PC-3 (cell line): ENCODE measurements around the gene GREM1. TPM values are rescaled to one million over a fixed set of nuclear protein-coding genes. Genes with fewer than 3 reads are reported as not detected.

ENCODE experiments used
- ATAC-seq: fragments of 200-7000 bp; cut with Tn5 transposase; 2 replicates; pipeline ENCODE4 v1.9.1; 2020; ENCODE audit warnings: mild to moderate bottlenecking, moderate library complexity
- BruUV-seq: library from RNA; stranded (reverse); fragments of 400-500 nt; replicated peaks from 2 replicates; lab custom pipeline; 2021; lab: Mats Ljungman, UMichigan
- CTCF ChIA-PET: fragments of 300-600 bp; sonication (Branson Sonifier 250); formaldehyde crosslinking; loops from one replicate; lab custom pipeline; 2022; ENCODE audit warnings: antibody characterized with exemption; lab: Charles Lee
- POLR2A ChIA-PET: fragments of 300-600 bp; sonication (Branson Sonifier 250); formaldehyde crosslinking; loops from one replicate; lab custom pipeline; 2022; ENCODE audit warnings: antibody characterized with exemption; ENCODE audit not compliant: unreplicated experiment; lab: Charles Lee
- DNase-seq: peaks from one replicate; pipeline ENCODE4 v3.0.0-alpha.2; 2015
- H2AFZ ChIP-seq: fragments of 300-600 bp; sonication (generic); 2 replicates; pipeline ENCODE4 v1.6.0; 2016; ENCODE audit warnings: antibody characterized with exemption, low read length
- H3F3A ChIP-seq: fragments of 300-600 bp; sonication (generic); one replicate; pipeline ENCODE4 v1.6.0; 2017; ENCODE audit warnings: antibody characterized with exemption, low read length, control low read depth, mild to moderate bottlenecking; ENCODE audit not compliant: unreplicated experiment
- H3K27ac ChIP-seq: fragments of 300-600 bp; sonication (generic); 2 replicates; pipeline ENCODE4 v1.5.1; 2016; ENCODE audit warnings: mild to moderate bottlenecking, low read length
- H3K27me3 ChIP-seq: fragments of 300-600 bp; sonication (generic); 2 replicates; pipeline ENCODE4 v1.6.1; 2016; ENCODE audit warnings: low read length, mixed read lengths
- H3K36me3 ChIP-seq: fragments of 300-600 bp; sonication (generic); 2 replicates; pipeline ENCODE4 v1.6.1; 2016; ENCODE audit warnings: low read depth, mixed run types, low read length, mixed read lengths
- H3K4me1 ChIP-seq: fragments of 300-600 bp; sonication (generic); 2 replicates; pipeline ENCODE4 v1.5.1; 2016; ENCODE audit warnings: low read length; ENCODE audit not compliant: insufficient read depth
- H3K4me2 ChIP-seq: fragments of 300-600 bp; sonication (generic); 2 replicates; pipeline ENCODE4 v1.6.0; 2016; ENCODE audit warnings: low read length
- H3K4me3 ChIP-seq: fragments of 300-600 bp; sonication (generic); 2 replicates; pipeline ENCODE4 v1.5.1; 2016; ENCODE audit warnings: mild to moderate bottlenecking, low read length, mixed read lengths
- H3K79me2 ChIP-seq: fragments of 300-600 bp; sonication (generic); 2 replicates; pipeline ENCODE4 v1.6.1; 2017; ENCODE audit warnings: low read length, mixed read lengths
- H3K9ac ChIP-seq: fragments of 300-600 bp; sonication (generic); 2 replicates; pipeline ENCODE4 v1.6.0; 2016; ENCODE audit warnings: mild to moderate bottlenecking, low read length
- H3K9me2 ChIP-seq: fragments of 300-600 bp; sonication (generic); replicated peaks from 2 replicates; pipeline ENCODE4 v1.6.1; 2016; ENCODE audit warnings: mixed run types, low read length, mixed read lengths
- H3K9me3 ChIP-seq: fragments of 300-600 bp; sonication (generic); 2 replicates; pipeline ENCODE4 v1.6.1; 2016; ENCODE audit warnings: low read length, mixed read lengths
- H4K20me1 ChIP-seq: fragments of 300-600 bp; sonication (generic); 2 replicates; pipeline ENCODE4 v1.6.1; 2016; ENCODE audit warnings: low read length, mixed read lengths
- EZH2 ChIP-seq: fragments of 300-600 bp; sonication (generic); IDR thresholded peaks from one replicate; pipeline ENCODE4 v1.6.1; 2017; ENCODE audit warnings: antibody characterized with exemption, mild to moderate bottlenecking, low read length; ENCODE audit not compliant: unreplicated experiment
- EZH2phosphoT487 ChIP-seq: fragments of 300-600 bp; sonication (generic); IDR thresholded peaks from 2 replicates; pipeline ENCODE4 v1.6.1; 2018; ENCODE audit warnings: mild to moderate bottlenecking, antibody characterized with exemption, low read length, borderline replicate concordance
- intact Hi-C: fragments of 100-400 bp; cut with micrococcal nuclease; formaldehyde crosslinking; loops from 2 replicates; pipeline ENCODE4 v1.9.0; 2023
- total RNA-seq: library from RNA; depleted of rRNA; stranded (reverse); fragments of >200 nt; gene quantifications from 2 replicates; pipeline ENCODE4 v1.2.3, GENCODE V29; 2014
- TF ChIP-seq, protein P1 (sequence below): fragments of 300-600 bp; sonication (generic); conservative IDR thresholded peaks from 2 replicates; pipeline ENCODE4 v1.5.1; 2017; ENCODE audit warnings: antibody characterized with exemption, low read depth, mild to moderate bottlenecking, low read length

The GREM1 gene
- total RNA-seq, 1 experiment from 2014 or later: 1.6 TPM

DNA sequence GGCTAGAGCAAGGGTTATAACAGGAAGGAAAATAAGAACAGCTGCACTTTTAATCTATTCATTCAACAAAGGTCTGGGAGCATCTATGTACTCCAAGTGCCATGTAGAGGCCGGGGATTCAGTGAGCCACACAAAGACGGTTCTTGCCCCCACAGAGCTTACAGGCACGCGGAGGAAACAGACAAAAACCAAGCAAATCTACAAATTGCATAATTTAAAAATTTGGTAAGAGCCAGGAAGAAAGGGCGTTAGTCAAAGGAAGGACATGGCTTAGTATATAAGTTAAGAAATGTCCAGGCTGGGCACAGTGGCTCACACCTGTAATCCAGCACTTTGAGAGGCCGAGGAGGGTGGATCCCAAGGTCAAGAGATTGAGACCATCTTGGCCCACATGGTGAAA lies 10.4 kb upstream of the GREM1 start:
- TF ChIP-seq EZH2phosphoT487: no peak
- no peak for TF ChIP-seq EZH2
- TF ChIP-seq, protein P1, sequence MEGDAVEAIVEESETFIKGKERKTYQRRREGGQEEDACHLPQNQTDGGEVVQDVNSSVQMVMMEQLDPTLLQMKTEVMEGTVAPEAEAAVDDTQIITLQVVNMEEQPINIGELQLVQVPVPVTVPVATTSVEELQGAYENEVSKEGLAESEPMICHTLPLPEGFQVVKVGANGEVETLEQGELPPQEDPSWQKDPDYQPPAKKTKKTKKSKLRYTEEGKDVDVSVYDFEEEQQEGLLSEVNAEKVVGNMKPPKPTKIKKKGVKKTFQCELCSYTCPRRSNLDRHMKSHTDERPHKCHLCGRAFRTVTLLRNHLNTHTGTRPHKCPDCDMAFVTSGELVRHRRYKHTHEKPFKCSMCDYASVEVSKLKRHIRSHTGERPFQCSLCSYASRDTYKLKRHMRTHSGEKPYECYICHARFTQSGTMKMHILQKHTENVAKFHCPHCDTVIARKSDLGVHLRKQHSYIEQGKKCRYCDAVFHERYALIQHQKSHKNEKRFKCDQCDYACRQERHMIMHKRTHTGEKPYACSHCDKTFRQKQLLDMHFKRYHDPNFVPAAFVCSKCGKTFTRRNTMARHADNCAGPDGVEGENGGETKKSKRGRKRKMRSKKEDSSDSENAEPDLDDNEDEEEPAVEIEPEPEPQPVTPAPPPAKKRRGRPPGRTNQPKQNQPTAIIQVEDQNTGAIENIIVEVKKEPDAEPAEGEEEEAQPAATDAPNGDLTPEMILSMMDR: no peak
- no TSS peak for BruUV-seq
- ATAC-seq (no peak), DNase-seq (no peak)
- H3K27me3 ChIP-seq: no peaks in the 10 kb centered on the region
- ChIA-PET POLR2A (no interaction called here), CTCF (no interaction called here)
- no peaks in the 10 kb centered on the region for H3K36me3 ChIP-seq
- no peaks in the 10 kb centered on the region for H3K9me2 ChIP-seq
- H3K4me2 ChIP-seq: peak overlapping the region; percentile 43
- H3K9ac ChIP-seq: no peak overlapping the region
- peaks cover 35% of the 10 kb centered on the region for H3K4me1 ChIP-seq
- H3K4me3 ChIP-seq: no peak overlapping the region
- H4K20me1 ChIP-seq: no peaks in the 10 kb centered on the region
- H3K27ac ChIP-seq: peak overlapping the region; percentile 64; the same call in 1 of the 2 replicates
- H3K79me2 ChIP-seq: no peaks in the 10 kb centered on the region
- no peak overlapping the region for H2AFZ ChIP-seq
- intact Hi-C loops: loop anchor here (5.0 kb wide), 1 partner anchor 45 kb away; no protein-coding TSS in a partner anchor
- no peaks in the 10 kb centered on the region for H3K9me3 ChIP-seq
- no peaks in the 10 kb centered on the region for H3F3A ChIP-seq

DNA sequence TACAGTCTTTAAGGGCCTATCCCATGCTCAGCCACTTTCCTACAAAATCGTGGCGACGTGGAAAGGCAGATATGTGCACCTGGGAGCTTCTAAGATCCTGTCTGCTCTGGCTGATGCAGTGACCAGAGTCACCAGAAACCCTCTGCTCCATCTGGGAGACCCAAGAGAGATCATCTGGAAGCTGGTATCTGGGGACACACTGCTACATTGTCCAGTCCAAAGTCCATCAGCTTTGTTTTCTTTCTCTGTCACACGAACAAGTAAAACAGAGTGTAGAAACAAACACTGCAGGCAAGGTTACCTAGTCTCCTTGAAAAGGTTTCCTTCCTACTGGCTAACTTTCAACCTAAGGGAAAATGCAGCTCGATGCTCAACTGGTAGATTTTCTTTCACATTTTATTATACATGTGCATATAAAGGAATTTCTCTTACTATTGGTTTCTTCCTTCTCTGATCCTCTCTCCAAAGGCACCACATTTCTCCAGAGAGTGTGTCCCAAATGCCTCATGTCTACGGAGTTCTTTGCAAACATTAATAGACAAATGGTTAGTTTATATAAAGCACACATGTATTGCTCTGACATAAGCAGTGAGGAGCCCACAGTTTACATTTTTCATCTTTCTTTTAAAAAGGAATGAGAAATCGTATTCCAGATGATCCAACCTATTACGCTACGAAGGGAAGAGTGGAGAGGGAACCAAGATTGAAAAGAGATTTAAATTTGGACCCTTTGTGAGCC lies 8.3 kb upstream of the GREM1 start:
- no peaks in the 10 kb centered on the region for H3F3A ChIP-seq
- H3K4me3 ChIP-seq: no peak overlapping the region
- H3K9me3 ChIP-seq: no peaks in the 10 kb centered on the region
- no peak for ATAC-seq
- no peaks in the 10 kb centered on the region for H3K79me2 ChIP-seq
- no peaks in the 10 kb centered on the region for H3K27me3 ChIP-seq
- TF ChIP-seq EZH2 (no peak), EZH2phosphoT487 (no peak)
- TF ChIP-seq, protein P1: no peak
- no peak overlapping the region for H3K27ac ChIP-seq
- H3K36me3 ChIP-seq: no peaks in the 10 kb centered on the region
- CTCF ChIA-PET: no interaction called here
- intact Hi-C loops: loop anchor here (5.0 kb wide), 1 partner anchor 47 kb away; no protein-coding TSS in a partner anchor
- no peaks in the 10 kb centered on the region for H4K20me1 ChIP-seq
- H3K4me2 ChIP-seq: no peak overlapping the region
- BruUV-seq: no TSS peak
- DNase-seq: no peak
- H3K4me1 ChIP-seq: peaks cover 30% of the 10 kb centered on the region
- H2AFZ ChIP-seq: no peak overlapping the region
- H3K9ac ChIP-seq: no peak overlapping the region
- POLR2A ChIA-PET: no interaction called here
- no peaks in the 10 kb centered on the region for H3K9me2 ChIP-seq

DNA sequence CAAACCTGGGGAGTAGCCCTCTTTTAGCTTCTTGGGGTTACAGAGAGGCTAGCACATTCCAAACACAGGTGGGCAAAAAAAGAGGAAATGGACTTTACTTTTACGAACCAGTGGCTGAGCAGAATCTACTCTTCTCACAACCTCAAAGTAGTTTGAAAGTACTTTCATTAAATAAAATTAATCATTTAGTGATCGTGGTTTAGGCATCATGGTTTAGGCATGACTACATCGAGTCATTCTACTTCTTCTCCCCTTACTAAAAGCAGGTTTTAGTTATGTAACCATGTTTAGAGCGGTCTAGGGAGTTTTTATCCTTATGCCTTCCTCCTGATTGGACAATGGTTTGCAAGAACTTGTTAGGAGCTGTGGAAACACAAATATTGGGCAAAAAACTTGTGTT lies 2.5 kb upstream of the GREM1 start:
- H3K27me3 ChIP-seq: no peaks in the 10 kb centered on the region
- BruUV-seq: no TSS peak
- H3K79me2 ChIP-seq: no peaks in the 10 kb centered on the region
- no peaks in the 10 kb centered on the region for H3F3A ChIP-seq
- H3K9me3 ChIP-seq: no peaks in the 10 kb centered on the region
- H3K4me2 ChIP-seq: no peak overlapping the region
- no peak overlapping the region for H3K9ac ChIP-seq
- H3K4me3 ChIP-seq: no peak overlapping the region
- intact Hi-C loops: no loop called here
- TF ChIP-seq, protein P1: no peak
- TF ChIP-seq EZH2: no peak
- no peak for TF ChIP-seq EZH2phosphoT487
- POLR2A ChIA-PET: no interaction called here
- no peak overlapping the region for H2AFZ ChIP-seq
- H4K20me1 ChIP-seq: no peaks in the 10 kb centered on the region
- ATAC-seq (no peak), DNase-seq (peak; percentile 19)
- no peak overlapping the region for H3K27ac ChIP-seq
- H3K9me2 ChIP-seq: no peaks in the 10 kb centered on the region
- H3K36me3 ChIP-seq: no peaks in the 10 kb centered on the region
- peaks cover 14% of the 10 kb centered on the region for H3K4me1 ChIP-seq
- CTCF ChIA-PET: interaction anchor here (0.6 kb wide), 1 partner anchor 58 kb away, joined by 3 read pairs; no protein-coding TSS in a partner anchor
